H9 (cell line): ENCODE data around the gene COG4. TPM values are rescaled to one million over a fixed set of nuclear protein-coding genes. Genes with fewer than 3 reads are reported as not detected.

Source experiments
- DNase-seq: peaks from one replicate; pipeline ENCODE4 v3.0.0-alpha.2; 2017
- H2AFZ ChIP-seq: one replicate; pipeline ENCODE4 v1.6.1; 2013; ENCODE audit warnings: mild to moderate bottlenecking, low read length, control low read depth, moderate library complexity
- H2AK5ac ChIP-seq: 2 replicates; pipeline ENCODE4 v1.6.1; 2013; ENCODE audit warnings: low read length, control low read depth, mixed read lengths; ENCODE audit not compliant: insufficient read length
- H2BK120ac ChIP-seq: one replicate; pipeline ENCODE4 v1.6.1; 2013; ENCODE audit warnings: low read depth, mild to moderate bottlenecking, low read length, control low read depth, inconsistent platforms; ENCODE audit not compliant: poor library complexity, severe bottlenecking
- H2BK12ac ChIP-seq: 2 replicates; pipeline ENCODE4 v1.6.1; 2013; ENCODE audit warnings: low read length, control low read depth, mixed read lengths, low read depth; ENCODE audit not compliant: insufficient read length
- H2BK15ac ChIP-seq: 2 replicates; pipeline ENCODE4 v1.6.1; 2013; ENCODE audit warnings: low read depth, low read length, control low read depth
- H2BK20ac ChIP-seq: one replicate; pipeline ENCODE4 v1.6.1; 2013; ENCODE audit warnings: low read depth, mild to moderate bottlenecking, low read length, control low read depth, inconsistent platforms; ENCODE audit not compliant: poor library complexity, severe bottlenecking
- H2BK5ac ChIP-seq: 2 replicates; pipeline ENCODE4 v1.6.1; 2013; ENCODE audit warnings: low read length, control low read depth, mixed read lengths; ENCODE audit not compliant: insufficient read length
- H3K14ac ChIP-seq: 2 replicates; pipeline ENCODE4 v1.6.1; 2013; ENCODE audit warnings: low read length, control low read depth; ENCODE audit not compliant: insufficient read depth
- H3K18ac ChIP-seq: 2 replicates; pipeline ENCODE4 v1.6.1; 2013; ENCODE audit warnings: low read depth, mild to moderate bottlenecking, mixed read lengths, low read length, control low read depth; ENCODE audit not compliant: insufficient read length
- H3K23ac ChIP-seq: 2 replicates; pipeline ENCODE4 v1.6.1; 2013; ENCODE audit warnings: low read length, control low read depth, mixed read lengths, low read depth; ENCODE audit not compliant: insufficient read length
- H3K23me2 ChIP-seq: 2 replicates; pipeline ENCODE4 v1.6.1; 2013; ENCODE audit warnings: low read depth, mild to moderate bottlenecking, mixed read lengths, low read length, control low read depth; ENCODE audit not compliant: insufficient read length, poor library complexity, severe bottlenecking
- H3K27ac ChIP-seq: 2 replicates; pipeline ENCODE4 v1.5.1; 2013; ENCODE audit warnings: low read length, control low read depth, mixed read lengths, low read depth; ENCODE audit not compliant: insufficient read length
- H3K27me3 ChIP-seq: 2 replicates; pipeline ENCODE4 v1.6.1; 2013; ENCODE audit warnings: low read length, control low read depth, inconsistent platforms; ENCODE audit not compliant: insufficient read depth
- H3K4ac ChIP-seq: 2 replicates; pipeline ENCODE4 v1.6.1; 2013; ENCODE audit warnings: low read depth, mild to moderate bottlenecking, control low read depth, inconsistent platforms, low read length, moderate library complexity
- H3K4me1 ChIP-seq: 2 replicates; pipeline ENCODE4 v1.6.1; 2013; ENCODE audit warnings: low read length, control low read depth, inconsistent platforms; ENCODE audit not compliant: insufficient read depth
- H3K4me2 ChIP-seq: 2 replicates; pipeline ENCODE4 v1.6.1; 2013; ENCODE audit warnings: low read length, control low read depth, mixed read lengths; ENCODE audit not compliant: insufficient read length, insufficient read depth
- H3K56ac ChIP-seq: 2 replicates; pipeline ENCODE4 v1.6.1; 2013; ENCODE audit warnings: low read depth, mild to moderate bottlenecking, mixed read lengths, low read length, control low read depth; ENCODE audit not compliant: insufficient read length
- H3K79me1 ChIP-seq: 2 replicates; pipeline ENCODE4 v1.6.1; 2013; ENCODE audit warnings: low read depth, mild to moderate bottlenecking, moderate library complexity, low read length, control low read depth, inconsistent platforms; ENCODE audit not compliant: insufficient read depth, poor library complexity, severe bottlenecking
- H3K79me2 ChIP-seq: 2 replicates; pipeline ENCODE4 v1.6.1; 2013; ENCODE audit warnings: low read length, control low read depth, inconsistent platforms; ENCODE audit not compliant: insufficient read depth
- H3K9ac ChIP-seq: 2 replicates; pipeline ENCODE4 v1.6.1; 2013; ENCODE audit warnings: low read length, control low read depth, mixed read lengths; ENCODE audit not compliant: insufficient read length; ENCODE audit errors: extremely low read depth
- H3K9me3 ChIP-seq: one replicate; pipeline ENCODE4 v1.6.1; 2013; ENCODE audit warnings: low read depth, low read length, inconsistent platforms; ENCODE audit not compliant: control insufficient read depth
- H3T11ph ChIP-seq: one replicate; pipeline ENCODE4 v1.6.1; 2013; ENCODE audit warnings: mild to moderate bottlenecking, low read length, control low read depth, inconsistent platforms
- H4K20me1 ChIP-seq: one replicate; pipeline ENCODE4 v1.6.1; 2013; ENCODE audit not compliant: control insufficient read depth, insufficient read length, insufficient read depth
- H4K5ac ChIP-seq: 2 replicates; pipeline ENCODE4 v1.6.1; 2013; ENCODE audit warnings: low read depth, mild to moderate bottlenecking, mixed read lengths, low read length, control low read depth; ENCODE audit not compliant: insufficient read length
- H4K8ac ChIP-seq: replicated peaks from 2 replicates; pipeline ENCODE4 v1.6.1; 2013; ENCODE audit warnings: low read length, control low read depth, mixed read lengths, low read depth; ENCODE audit not compliant: insufficient read length
- H4K91ac ChIP-seq: 2 replicates; pipeline ENCODE4 v1.6.1; 2013; ENCODE audit warnings: low read depth, mild to moderate bottlenecking, moderate library complexity, mixed read lengths, low read length, control low read depth; ENCODE audit not compliant: insufficient read length
- H3K27ac Mint-ChIP-seq, 3 experiments: 2 replicates in 2 of 3; 3 replicates in 1 of 3; pipeline ENCODE4 v1.8.0; 2020 to 2021; ENCODE audit warnings: mixed read lengths in 3 of 3, mild to moderate bottlenecking in 1 of 3, moderate library complexity in 1 of 3
- H3K27me3 Mint-ChIP-seq: 2 replicates; pipeline ENCODE4 v1.8.0; 2021; ENCODE audit warnings: low read depth, mild to moderate bottlenecking, moderate library complexity, mixed read lengths
- H3K36me3 Mint-ChIP-seq, 3 experiments: 2 replicates in 2 of 3; 3 replicates in 1 of 3; pipeline ENCODE4 v1.8.0; 2020 to 2021; ENCODE audit warnings: low read depth in 3 of 3, mixed read lengths in 3 of 3; ENCODE audit not compliant: insufficient read depth in 1 of 3
- H3K4me1 Mint-ChIP-seq, 2 experiments: 2 replicates each; pipeline ENCODE4 v1.8.0; 2020; ENCODE audit warnings: mixed read lengths in 2 of 2
- H3K4me3 Mint-ChIP-seq, 2 experiments: 2 replicates in 1 of 2; 3 replicates in 1 of 2; pipeline ENCODE4 v1.8.0; 2020 to 2021; ENCODE audit warnings: mild to moderate bottlenecking in 2 of 2, mixed read lengths in 2 of 2, moderate library complexity in 1 of 2
- H3K9me3 Mint-ChIP-seq, 2 experiments: 2 replicates in 1 of 2; 3 replicates in 1 of 2; pipeline ENCODE4 v1.8.0; 2020; ENCODE audit warnings: mild to moderate bottlenecking in 2 of 2, mixed read lengths in 2 of 2, moderate library complexity in 1 of 2
- CTCF ChIP-seq: fragments of 200-600 bp; sonication (generic); conservative IDR thresholded peaks from 3 replicates; pipeline ENCODE4 v1.8.0; 2021; ENCODE audit warnings: antibody characterized with exemption, mild to moderate bottlenecking
- WGBS: extraction: QIAGEN DNeasy Blood & Tissue Kit; methylation state at CpG from one replicate; pipeline ENCODE4 v1.1.7; 2013; ENCODE audit warnings: missing lambda C conversion rate, low lambda C conversion rate, mixed read lengths; ENCODE audit not compliant: insufficient read length; ENCODE audit errors: extremely low coverage; 5-methylcytosine and 5-hydroxymethylcytosine counted together
- total RNA-seq: library from RNA; stranded (reverse); gene quantifications from 2 replicates; pipeline ENCODE4 v1.2.1, GENCODE V29; 2021

The COG4 gene
- total RNA-seq, 1 experiment from 2014 or later = 51.9 TPM

- Mint-ChIP-seq H3K27ac (no peak overlapping the region), H3K9me3 (no peaks in the 10 kb centered on the region), H3K4me3 (no peak overlapping the region), H3K4me1 (0 out of 4 replicates have a peak, but pooled peaks cover 0 to 1% of the 10 kb centered on the region in 2 experiments), H3K36me3 (peaks cover 64 to 91% (median 83%) of the 10 kb centered on the region in 3 experiments), H3K27me3 (no peaks in the 10 kb centered on the region)
- Histone ChIP-seq H4K91ac (no peak overlapping the region), H3K79me2 (peaks cover 8% of the 10 kb centered on the region; the same call in 1 of the 2 replicates), H2BK5ac (no peak overlapping the region), H3K9me3 (no peaks in the 10 kb centered on the region), H3K23ac (no peak overlapping the region), H2BK12ac (no peak overlapping the region), H3K4me2 (no peak overlapping the region), H3K9ac (no peak overlapping the region), H3K14ac (no peak overlapping the region), H2AK5ac (no peak overlapping the region), H3K27me3 (no peaks in the 10 kb centered on the region), H4K5ac (no peak overlapping the region), H2BK120ac (no peak overlapping the region), H3K18ac (no peak overlapping the region), H3K79me1 (peaks cover 5% of the 10 kb centered on the region), H4K20me1 (no peaks in the 10 kb centered on the region), H2BK20ac (no peak overlapping the region), H3K27ac (no peak overlapping the region), H3K56ac (no peak overlapping the region), H3K4me1 (no peaks in the 10 kb centered on the region), H3T11ph (no peak overlapping the region), H3K23me2 (no peaks in the 10 kb centered on the region), H4K8ac (no peak overlapping the region), H2BK15ac (no peak overlapping the region), H3K4ac (no peak overlapping the region), H2AFZ (no peak overlapping the region)
- no peak for DNase-seq
- WGBS = no CpG with 5 or more reads among the region's 1 CpG
- no peak for TF ChIP-seq CTCF
Measured at GRCh38 chr16:70544548-70544947, 21.2 kb upstream of the COG4 start.
